Activated T-helper 1 cell treated with Interleukin-2 at 50 U/mL for 16 hours (primary cell): ENCODE results near the gene MTA1.

Source experiments
- DNase-seq: peaks from one replicate; pipeline ENCODE4 v3.0.0-alpha.2; 2020; ENCODE audit warnings: low read depth

Gene MTA1

DNA sequence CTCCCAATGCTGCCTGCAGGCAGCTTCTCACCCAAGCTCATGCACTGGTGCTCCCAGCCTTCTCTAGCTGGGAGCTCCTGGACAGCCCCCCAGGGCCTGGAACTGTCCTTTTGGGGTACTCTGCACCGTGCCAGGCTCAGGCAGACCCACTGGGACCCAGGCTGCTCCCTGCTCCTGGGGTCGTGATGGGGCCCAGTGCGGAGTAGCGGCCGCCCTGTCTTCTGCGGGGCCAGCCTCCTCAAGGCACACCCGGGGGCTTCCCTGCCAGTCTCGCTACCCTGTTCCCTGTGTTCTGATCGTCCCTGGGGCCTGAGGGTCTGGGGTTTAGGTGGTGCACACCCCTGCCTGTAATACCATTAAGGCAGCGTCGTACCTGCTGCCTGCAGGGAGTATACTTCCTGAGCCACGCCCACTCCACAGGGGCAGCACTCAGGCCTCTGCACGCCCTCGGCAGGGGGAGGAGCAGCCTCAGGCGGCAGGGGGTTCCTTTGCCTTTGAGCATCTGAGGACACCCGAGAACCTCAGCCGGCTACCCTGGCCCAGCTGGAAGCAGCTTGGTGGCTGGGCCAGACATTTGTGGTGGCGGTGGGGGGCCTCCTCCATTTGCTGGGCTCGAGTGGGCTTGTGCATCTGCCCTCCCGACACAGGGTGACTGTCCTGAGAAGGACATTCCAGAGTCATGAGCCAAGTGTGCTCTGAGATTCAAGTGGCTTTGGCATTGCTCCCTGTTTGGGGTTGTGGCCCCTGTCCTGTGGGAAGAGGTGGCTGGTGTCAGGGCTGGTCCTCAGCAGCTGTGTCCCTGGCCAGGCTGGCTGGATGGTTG, 45.8 kb downstream of the MTA1 start:
- DNase-seq = no peak

GRCh38 chr14:105466531-105467248, 47.1 kb downstream of the MTA1 start:
- DNase-seq = no peak

GRCh38 chr14:105467249-105467941, 47.8 kb downstream of the MTA1 start:
- no peak for DNase-seq

GRCh38 chr14:105467942-105468471, 48.4 kb downstream of the MTA1 start:
- DNase-seq = no peak

DNA sequence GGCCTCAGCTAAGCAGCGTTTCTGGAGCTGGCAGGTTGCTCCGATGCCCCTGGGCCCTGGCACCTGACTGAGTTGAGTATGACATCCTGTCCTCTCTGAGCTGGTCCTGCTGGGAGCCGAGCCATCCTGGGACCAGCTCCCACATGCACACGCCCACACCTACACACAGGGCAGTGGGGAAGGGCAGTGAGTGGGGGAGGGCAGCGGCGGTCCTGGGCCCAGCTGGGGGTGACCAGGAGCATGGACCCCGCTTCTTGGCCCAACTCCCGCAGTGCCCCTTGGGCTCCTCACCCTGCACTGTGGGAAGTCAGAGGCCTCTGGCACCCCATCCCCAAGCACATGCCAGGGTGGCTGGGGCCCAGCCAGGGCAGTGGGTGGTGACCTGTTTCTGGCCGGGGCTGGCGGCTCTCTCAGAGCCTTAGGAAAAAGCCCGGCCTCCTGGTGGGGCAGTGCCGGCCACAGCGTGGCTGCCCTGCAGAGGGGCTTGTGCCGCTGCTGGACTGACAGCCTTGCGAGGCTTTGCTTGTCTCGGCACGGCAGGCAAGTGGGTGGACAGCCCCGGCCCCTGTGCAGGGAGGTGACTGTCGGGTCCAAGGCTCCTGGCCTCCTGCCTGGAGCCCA, 49.1 kb downstream of the MTA1 start:
- DNase-seq = no peak

DNA sequence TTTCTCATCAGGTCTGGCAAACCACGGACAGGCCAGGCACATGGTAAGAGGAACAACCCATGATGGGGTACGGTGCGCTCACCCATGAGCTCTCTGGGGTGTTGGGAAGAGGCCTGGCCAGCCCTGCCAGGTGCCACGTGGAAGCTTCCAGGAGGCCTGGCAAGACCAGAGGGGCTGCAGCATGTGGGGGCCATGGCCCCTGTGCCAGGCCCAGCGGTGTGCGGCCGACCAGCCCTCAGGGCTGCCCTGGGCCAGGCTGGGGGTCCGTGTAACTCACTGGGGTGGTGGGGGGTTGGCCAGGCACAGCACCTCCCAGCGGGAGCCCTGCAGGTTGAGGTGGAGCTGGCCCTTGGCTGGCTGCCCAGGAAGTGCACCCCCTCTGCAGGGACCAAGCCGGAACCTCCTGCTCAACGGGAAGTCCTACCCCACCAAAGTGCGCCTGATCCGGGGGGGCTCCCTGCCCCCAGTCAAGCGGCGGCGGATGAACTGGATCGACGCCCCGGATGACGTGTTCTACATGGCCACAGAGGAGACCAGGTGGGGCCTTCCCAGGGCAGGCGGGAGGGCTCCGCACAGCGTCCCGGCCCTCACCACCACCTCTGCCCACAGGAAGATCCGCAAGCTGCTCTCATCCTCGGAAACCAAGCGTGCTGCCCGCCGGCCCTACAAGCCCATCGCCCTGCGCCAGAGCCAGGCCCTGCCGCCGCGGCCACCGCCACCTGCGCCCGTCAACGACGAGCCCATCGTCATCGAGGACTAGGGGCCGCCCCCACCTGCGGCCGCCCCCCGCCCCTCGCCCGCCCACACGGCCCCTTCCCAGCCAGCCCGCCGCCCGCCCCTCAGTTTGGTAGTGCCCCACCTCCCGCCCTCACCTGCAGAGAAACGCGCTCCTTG, 50.1 kb downstream of the MTA1 start:
- DNase-seq = no peak

DNA sequence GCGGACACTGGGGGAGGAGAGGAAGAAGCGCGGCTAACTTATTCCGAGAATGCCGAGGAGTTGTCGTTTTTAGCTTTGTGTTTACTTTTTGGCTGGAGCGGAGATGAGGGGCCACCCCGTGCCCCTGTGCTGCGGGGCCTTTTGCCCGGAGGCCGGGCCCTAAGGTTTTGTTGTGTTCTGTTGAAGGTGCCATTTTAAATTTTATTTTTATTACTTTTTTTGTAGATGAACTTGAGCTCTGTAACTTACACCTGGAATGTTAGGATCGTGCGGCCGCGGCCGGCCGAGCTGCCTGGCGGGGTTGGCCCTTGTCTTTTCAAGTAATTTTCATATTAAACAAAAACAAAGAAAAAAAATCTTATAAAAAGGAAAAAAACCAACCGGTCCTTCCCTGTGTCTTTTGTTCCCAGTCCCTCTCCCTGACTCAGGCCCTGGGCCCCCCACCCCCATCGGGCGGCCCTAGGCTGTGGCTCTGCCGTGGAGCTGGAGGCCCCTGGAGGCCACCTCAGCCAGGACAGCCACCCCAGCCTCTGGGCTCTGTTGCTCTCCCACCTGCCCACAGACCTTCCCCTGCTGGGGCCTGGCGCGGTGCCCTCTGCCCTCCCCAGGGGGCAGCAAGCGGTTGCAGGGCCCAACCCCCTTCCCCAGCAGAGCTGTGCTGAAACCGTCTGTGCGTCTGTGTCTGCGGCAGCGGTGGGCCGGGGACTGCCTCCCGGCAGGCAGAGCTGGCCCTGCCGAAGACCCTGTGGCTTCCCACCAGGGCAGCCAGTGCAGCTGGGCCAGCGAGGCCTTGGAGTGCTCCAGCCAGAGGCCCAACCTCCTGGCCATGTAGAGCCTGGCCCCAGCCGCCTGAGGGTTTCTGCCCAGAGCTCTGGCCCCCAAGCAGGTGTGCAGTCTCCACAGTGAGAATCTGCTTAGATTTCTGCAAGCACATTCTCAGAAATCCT, 51.0 kb downstream of the MTA1 start:
- no peak for DNase-seq

- no peak for DNase-seq
These were observed 51.7 kb downstream of the MTA1 start for GRCh38 chr14:105471297-105471821.

- no peak for DNase-seq
These were observed 52.3 kb downstream of the MTA1 start for GRCh38 chr14:105471823-105472485.

DNA sequence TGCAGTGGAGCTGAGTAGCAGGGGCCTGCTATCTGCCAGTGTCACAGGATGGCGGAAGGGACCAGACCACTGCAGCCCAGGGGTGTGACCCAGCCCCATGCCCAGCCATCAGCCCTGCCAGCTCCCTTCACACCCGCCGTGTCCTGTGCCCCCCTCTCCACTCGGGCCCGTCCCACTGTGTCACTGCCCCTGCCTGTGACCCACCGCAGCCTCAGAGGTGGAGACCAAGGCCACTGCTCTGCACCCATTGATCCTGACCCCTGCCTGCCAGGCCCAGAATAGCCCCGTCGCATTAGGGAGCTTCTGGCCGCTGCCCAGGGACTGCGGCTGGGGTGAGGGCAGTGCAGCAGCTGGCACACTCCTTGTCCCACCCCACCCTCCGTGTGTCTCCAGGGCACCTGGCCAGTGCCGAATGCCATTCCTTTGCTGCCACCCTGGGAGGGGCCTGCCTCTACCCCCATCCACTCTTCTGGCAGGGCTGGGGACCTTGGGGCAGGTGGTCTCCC, 52.9 kb downstream of the MTA1 start:
- no peak for DNase-seq

- no peak for DNase-seq
These were observed 53.5 kb downstream of the MTA1 start for GRCh38 chr14:105473033-105473676.

DNA sequence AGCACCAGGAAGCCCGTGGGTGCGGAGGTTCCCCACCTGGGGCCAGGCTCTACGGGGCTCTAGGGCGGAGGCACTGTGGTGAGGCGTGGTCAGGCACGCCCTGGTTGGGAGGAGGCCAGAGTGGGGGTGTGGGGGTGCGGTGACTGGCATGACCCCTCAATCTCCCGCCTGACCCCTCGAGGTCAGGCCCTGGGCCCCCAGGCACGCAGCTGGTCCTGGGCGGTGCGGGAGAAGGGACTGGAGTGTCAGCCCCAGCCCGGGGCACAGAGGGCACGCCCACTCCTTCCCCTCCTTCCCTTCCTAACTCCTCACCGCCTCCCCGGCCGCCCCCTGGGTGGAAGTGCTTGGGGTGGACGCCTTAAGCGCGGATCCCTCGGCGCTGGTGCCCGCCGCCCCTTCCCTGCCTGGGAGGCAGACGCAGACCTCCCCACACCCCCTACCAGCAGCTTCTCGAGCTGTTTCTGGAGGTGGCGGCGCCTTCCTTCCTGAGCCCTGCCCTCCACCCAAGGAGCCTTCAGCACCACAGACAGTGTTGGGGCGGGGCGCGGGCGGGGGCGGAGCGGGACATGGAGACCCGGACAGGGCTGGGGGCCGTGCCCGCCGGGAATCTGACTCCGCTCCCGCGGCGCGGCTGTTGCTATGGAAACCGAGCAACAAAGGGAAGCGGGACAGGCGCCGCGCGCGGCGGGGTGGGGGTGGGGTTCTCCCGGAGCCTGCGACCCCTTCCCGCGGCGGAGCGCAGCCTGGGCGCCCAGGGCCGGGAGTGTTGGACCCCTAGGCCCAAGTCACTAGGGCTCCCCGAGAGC, 54.3 kb downstream of the MTA1 start:
- DNase-seq = peak; percentile 65

DNA sequence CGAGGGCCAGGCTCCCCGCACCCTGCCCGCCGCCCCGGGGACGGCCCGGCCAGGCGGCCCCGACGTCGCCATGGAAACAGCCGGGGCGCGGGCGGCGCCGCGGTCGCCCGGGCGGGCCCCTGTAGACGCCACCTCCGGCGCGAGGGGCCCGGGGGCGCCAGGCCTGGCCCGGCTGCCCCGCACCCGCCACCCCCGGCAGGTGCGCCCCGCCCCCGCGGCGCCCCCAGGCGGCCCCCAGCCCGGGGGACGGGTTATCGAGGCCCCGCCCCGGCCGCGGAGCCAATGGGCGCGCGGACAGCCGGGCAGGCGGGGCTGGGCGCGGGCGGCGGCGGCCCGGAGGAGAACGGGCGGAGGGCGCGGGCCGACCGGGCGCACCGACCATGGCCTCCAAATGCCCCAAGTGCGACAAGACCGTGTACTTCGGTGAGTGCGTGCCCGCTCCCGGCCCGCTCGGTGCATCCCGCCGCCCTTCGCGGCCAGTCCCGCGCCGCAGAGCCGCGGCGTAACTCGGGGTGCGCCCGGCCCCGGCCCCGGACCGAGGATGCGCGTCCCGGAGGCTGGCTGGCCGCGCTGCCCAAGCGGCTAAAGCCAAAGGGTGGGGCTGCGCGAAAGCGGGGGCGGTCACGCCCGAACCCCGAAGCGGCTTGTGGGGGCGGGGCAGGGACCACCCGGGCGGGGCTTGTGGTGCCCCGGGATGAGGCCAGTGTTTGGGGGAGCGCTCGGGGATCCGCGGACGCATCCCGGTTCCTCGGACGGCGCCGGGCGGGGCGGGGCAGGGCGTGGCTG, 55.0 kb downstream of the MTA1 start, which contains the start of gene CRIP2:
Gene CRIP2 (plus strand): TSS at position 339 of the 786 bp plus-strand sequence. CDS start 42 bp downstream, at position 381.
- DNase-seq = peak; percentile 40

DNA sequence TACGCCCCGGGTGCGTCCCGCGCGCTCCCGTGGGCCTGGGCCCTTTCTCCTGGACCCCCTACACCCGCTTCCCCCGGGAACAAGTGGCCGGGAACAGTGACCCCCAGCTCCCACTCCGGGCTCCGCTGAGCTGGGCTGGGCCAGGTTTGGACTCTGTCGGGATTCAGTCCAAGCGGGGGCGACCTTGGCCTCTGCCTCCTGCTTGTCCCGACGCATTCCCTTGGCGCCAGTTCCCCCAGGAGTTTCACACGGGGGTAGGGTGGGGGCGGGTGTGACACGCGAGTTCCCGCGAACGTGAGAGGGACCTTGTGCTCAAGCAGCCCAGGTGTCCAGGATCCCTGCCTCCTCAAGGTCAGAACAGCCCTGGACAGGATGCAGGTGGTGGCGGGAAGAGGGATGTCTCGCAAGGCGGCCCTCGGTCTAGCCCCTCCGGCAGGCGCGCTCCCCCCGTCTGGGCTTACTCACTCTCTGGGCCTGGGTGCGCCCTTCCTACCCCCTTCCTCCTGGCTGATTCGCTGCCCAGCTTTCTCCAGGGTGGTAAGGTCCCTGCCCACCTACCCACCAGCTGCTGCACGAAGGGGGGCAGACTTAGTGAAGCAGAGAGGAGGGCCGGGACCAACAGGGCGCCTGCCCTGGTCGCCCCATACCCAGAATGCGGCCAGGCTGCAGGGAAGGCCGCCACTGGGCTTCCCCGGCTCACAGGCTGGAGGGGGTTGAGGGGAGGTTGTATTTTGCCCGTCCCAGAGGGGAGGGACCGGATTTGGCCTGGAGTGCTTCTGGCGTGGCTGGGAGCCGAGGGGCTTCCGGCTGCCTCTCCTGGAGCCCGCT, 55.9 kb downstream of the MTA1 start:
- DNase-seq = no peak

DNA sequence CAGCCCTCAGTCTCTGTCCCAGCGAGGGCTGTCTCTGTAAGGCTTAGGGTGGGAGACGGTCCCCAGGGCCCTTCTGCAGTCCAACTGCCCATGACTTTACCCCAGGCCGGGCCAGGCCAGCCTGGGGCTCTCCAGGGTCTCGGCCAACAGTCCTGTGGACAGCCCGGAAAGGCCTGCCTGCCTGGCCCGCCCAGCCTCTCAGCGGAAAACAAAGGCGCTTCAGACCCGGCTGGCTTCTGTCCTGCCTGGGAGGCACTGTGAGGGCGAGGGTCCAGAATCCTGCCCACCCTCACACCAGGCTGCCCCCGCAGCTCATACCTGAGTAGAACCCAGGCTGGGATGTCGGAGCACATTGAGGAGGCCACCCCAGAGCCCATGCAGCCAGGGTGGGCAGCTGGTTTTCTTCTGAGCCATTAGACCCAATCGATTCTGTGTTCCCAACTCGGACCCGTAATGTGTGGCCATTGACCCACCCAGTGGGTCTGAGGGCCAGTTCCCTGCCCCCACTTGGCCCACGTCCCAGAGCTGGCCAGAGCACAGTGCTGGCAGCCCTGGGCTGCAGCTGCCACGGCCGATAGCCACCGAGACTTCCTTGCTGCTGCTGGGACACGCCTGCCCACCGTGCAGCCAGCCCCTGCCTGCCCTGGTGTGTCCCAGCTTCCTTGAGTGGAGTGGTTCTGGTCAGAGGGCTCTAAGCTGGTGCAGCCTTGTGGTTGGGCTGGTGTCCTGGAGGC, 56.6 kb downstream of the MTA1 start:
- no peak for DNase-seq
